Lower lobe of right lung (tissue), 2 donors: ENCODE data around the gene SORCS1. TPM values are rescaled to one million over a fixed set of nuclear protein-coding genes. Genes with fewer than 3 reads are reported as not detected.

Experiments
- ATAC-seq, 2 donors: fragments of 200-7000 bp; cut with Tn5 transposase; one replicate each; pipeline ENCODE4 v1.9.1; 2020 to 2022; ENCODE audit warnings: mild to moderate bottlenecking in 2 of 2, moderate library complexity in 2 of 2
- DNase-seq: peaks from one replicate; pipeline ENCODE4 v3.0.0-alpha.2; 2020
- H3K27ac ChIP-seq: fragments of 200-600 bp; one replicate; pipeline ENCODE4 v1.8.0; 2022
- H3K27me3 ChIP-seq: fragments of 200-600 bp; one replicate; pipeline ENCODE4 v1.8.0; 2022; ENCODE audit warnings: low read depth
- H3K36me3 ChIP-seq: fragments of 200-600 bp; one replicate; pipeline ENCODE4 v1.8.0; 2022; ENCODE audit warnings: mild to moderate bottlenecking
- H3K4me1 ChIP-seq: fragments of 200-600 bp; one replicate; pipeline ENCODE4 v1.8.0; 2022
- H3K4me3 ChIP-seq: fragments of 200-600 bp; one replicate; pipeline ENCODE4 v1.8.0; 2022; ENCODE audit warnings: mild to moderate bottlenecking
- H3K9me3 ChIP-seq: fragments of 200-600 bp; one replicate; pipeline ENCODE4 v1.8.0; 2022
- intact Hi-C: fragments of 100-400 bp; cut with DNase I; formaldehyde crosslinking; loops from one replicate; pipeline ENCODE4 v1.11.0; 2022
- total RNA-seq: library from RNA; stranded (reverse); fragmentation: NEBNext Ultra II Directional; extraction: Animal tissue kit (Norgen Biotek cat#: 25700); gene quantifications from one replicate; pipeline ENCODE4 v1.2.1, GENCODE V29; 2021
- TF ChIP-seq, protein P1 (sequence below): fragments of 200-600 bp; IDR thresholded peaks from one replicate; pipeline ENCODE4 v1.8.0; 2022; ENCODE audit warnings: antibody characterized with exemption, mild to moderate bottlenecking
- donor health status: DM: no; HTN: yes; CAD: no; lungs with severe emphysema.

The SORCS1 gene
- total RNA-seq, 1 donor from 2014 or later = 0.15 TPM

DNA sequence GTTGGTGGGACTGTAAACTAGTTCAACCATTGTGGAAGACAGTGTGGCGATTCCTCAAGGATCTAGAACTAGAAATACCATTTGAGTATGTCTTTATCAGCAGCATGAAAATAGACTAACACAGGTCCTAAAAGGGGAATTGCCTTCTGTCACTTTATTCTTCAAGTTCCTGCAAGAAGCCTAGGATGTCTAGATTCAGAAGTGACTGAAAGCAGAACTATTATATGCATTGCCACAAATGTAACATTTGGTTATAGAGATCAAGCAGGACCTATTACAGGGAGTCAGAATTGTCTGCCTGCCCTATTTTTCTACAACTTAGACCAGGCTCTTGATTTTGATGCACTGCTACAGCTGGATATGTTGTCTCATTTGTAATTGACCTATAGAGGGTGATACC is 364.7 kb downstream of the SORCS1 start:
- intact Hi-C loops = no loop called here
- no peaks in the 10 kb centered on the region for H3K9me3 ChIP-seq
- no peak overlapping the region for H3K27ac ChIP-seq
- TF ChIP-seq, protein P1, sequence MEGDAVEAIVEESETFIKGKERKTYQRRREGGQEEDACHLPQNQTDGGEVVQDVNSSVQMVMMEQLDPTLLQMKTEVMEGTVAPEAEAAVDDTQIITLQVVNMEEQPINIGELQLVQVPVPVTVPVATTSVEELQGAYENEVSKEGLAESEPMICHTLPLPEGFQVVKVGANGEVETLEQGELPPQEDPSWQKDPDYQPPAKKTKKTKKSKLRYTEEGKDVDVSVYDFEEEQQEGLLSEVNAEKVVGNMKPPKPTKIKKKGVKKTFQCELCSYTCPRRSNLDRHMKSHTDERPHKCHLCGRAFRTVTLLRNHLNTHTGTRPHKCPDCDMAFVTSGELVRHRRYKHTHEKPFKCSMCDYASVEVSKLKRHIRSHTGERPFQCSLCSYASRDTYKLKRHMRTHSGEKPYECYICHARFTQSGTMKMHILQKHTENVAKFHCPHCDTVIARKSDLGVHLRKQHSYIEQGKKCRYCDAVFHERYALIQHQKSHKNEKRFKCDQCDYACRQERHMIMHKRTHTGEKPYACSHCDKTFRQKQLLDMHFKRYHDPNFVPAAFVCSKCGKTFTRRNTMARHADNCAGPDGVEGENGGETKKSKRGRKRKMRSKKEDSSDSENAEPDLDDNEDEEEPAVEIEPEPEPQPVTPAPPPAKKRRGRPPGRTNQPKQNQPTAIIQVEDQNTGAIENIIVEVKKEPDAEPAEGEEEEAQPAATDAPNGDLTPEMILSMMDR = no peak
- DNase-seq (no peak), ATAC-seq (no peak)
- H3K27me3 ChIP-seq = no peaks in the 10 kb centered on the region
- no peaks in the 10 kb centered on the region for H3K36me3 ChIP-seq
- H3K4me3 ChIP-seq = no peak overlapping the region
- H3K4me1 ChIP-seq = no peaks in the 10 kb centered on the region

DNA sequence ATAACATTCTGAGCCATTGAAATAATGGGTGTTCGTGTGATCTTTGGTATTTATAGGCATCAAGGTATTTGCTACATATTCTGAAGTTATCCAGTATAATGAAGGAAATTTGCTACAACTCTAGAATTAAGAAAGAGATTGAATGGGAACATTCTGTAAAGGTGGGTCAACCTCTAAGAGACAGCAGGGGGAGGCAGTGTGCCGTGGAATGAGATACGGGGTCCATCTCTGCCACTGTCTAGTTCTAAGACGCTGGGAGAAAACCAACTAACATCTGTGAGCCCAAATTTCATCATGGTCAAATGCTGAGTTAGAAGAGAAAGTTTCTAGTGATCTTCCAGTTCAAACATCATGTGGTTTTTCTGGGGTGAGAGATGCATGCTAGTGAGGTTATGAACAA is 368.9 kb downstream of the SORCS1 start:
- H3K4me1 ChIP-seq = no peaks in the 10 kb centered on the region
- DNase-seq = no peak
- ATAC-seq = peak in 1 of 2 donors; percentile 74
- TF ChIP-seq, protein P1 = peak; percentile 49
- no peaks in the 10 kb centered on the region for H3K36me3 ChIP-seq
- no peak overlapping the region for H3K27ac ChIP-seq
- H3K9me3 ChIP-seq = no peaks in the 10 kb centered on the region
- no peak overlapping the region for H3K4me3 ChIP-seq
- intact Hi-C loops = no loop called here
- no peaks in the 10 kb centered on the region for H3K27me3 ChIP-seq

DNA sequence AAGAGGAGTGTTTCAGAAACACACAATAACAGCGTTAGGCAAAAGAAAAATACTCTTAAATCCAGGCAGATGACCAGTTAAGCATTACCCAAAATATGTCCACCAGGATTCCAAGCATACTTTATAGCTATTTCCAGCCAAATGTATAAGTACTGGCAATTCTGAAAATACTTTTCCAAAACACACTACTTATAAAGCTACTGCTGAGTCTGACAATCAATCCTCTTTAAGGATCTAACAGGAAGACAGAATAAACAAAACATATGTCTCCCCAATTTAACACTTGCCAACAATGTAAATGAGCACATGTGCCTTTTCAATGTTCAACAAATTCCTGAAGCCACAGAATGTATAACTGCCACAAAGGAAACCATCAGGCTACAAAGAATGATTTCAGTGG is 370.9 kb downstream of the SORCS1 start:
- TF ChIP-seq, protein P1 = no peak
- intact Hi-C loops = no loop called here
- Histone ChIP-seq H3K9me3 (no peaks in the 10 kb centered on the region), H3K27me3 (no peaks in the 10 kb centered on the region), H3K27ac (no peak overlapping the region), H3K36me3 (no peaks in the 10 kb centered on the region), H3K4me1 (no peaks in the 10 kb centered on the region), H3K4me3 (no peak overlapping the region)
- DNase-seq (no peak), ATAC-seq (no peak)

DNA sequence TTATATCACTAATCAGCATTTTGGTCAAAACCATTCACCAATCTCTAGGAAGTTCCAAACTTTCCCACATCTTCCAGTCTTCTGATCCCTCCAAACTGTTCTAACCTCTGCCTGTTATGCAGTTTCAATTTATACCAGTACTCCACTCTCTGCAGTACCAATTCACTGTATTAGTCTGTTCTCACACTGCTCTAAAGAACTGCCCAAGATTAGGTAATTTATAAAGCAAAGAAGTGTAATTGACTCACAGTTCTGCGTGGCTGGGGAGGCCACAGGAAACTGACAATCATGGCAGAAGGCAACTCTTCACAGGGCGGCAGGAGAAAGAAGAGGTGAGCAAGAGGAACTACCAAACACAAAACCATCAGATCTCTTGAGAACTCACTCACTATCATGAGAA is 374.9 kb downstream of the SORCS1 start:
- intact Hi-C loops = no loop called here
- TF ChIP-seq, protein P1 = no peak
- DNase-seq (no peak), ATAC-seq (no peak)
- Histone ChIP-seq H3K27me3 (no peaks in the 10 kb centered on the region), H3K27ac (no peak overlapping the region), H3K36me3 (no peaks in the 10 kb centered on the region), H3K4me3 (no peak overlapping the region), H3K4me1 (no peaks in the 10 kb centered on the region), H3K9me3 (no peaks in the 10 kb centered on the region)

DNA sequence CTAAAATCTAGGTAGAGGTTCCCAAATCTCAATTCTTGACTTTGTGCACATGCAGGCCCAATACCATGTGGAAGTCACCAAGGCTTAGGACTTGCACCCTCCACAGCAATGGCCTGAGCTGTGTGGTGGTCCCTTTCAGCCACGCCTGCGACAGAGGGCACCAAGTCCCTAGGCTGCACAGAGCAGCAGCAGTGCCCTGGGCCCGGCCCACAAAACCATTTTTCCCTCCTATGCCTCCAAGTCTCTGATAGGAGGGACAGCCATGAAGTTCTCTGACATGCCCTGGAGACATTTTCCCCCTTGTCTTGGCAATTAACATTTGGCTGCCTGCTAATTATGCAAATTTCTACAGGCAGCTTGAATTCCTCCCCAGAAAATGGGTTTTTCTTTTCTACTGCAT is 375.5 kb downstream of the SORCS1 start:
- Histone ChIP-seq H3K4me1 (no peaks in the 10 kb centered on the region), H3K27me3 (no peaks in the 10 kb centered on the region), H3K4me3 (no peak overlapping the region), H3K27ac (no peak overlapping the region), H3K36me3 (no peaks in the 10 kb centered on the region), H3K9me3 (no peaks in the 10 kb centered on the region)
- ATAC-seq = no peak
- DNase-seq = no peak
- TF ChIP-seq, protein P1 = no peak
- intact Hi-C loops = no loop called here

DNA sequence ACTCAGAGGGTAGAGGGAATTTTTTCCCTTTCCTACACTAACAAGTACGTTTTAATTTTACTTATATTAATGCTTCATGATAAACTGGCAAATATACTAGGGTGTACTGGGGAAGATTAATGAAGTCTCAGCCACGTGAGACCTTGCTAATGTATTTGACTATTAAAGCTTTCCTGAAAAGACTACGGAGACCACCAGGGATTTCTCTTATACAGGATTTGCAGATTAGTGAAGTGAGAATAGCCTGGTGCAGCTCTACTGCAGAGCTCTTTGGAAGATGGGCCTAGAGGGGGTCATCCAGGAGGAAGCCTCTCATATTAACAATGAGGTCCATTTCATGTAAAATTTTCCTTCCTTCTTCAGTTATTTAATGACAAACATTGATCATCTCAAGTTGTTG is 379.0 kb downstream of the SORCS1 start:
- TF ChIP-seq, protein P1 = no peak
- no peaks in the 10 kb centered on the region for H3K36me3 ChIP-seq
- ATAC-seq (no peak), DNase-seq (no peak)
- H3K9me3 ChIP-seq = no peaks in the 10 kb centered on the region
- no peaks in the 10 kb centered on the region for H3K27me3 ChIP-seq
- H3K4me1 ChIP-seq = no peaks in the 10 kb centered on the region
- no peak overlapping the region for H3K27ac ChIP-seq
- no peak overlapping the region for H3K4me3 ChIP-seq
- intact Hi-C loops = no loop called here
